Measurements from ENCODE around the gene SSTR3.

DNA sequence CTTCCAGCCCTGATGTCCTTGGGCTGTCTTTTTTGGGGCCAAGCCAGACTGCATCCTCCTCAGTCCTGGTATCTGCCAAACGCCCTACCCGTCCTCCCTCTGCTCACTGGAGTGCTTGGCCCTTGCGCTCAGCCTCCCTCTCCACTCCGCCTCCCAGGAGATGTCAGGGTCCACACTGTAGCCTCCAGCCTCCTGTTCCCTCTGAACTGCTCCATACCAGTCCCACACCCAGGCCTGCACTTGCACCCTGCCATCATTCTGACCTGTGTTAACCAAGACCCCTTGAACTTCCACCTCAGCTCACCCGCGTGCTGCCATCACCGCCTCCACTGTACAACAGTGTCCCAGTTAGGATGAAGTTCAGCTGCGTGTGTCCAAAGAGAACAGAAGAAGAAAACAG, 56.3 kb downstream of the SSTR3 start:
- TF ChIP-seq, protein P1, sequence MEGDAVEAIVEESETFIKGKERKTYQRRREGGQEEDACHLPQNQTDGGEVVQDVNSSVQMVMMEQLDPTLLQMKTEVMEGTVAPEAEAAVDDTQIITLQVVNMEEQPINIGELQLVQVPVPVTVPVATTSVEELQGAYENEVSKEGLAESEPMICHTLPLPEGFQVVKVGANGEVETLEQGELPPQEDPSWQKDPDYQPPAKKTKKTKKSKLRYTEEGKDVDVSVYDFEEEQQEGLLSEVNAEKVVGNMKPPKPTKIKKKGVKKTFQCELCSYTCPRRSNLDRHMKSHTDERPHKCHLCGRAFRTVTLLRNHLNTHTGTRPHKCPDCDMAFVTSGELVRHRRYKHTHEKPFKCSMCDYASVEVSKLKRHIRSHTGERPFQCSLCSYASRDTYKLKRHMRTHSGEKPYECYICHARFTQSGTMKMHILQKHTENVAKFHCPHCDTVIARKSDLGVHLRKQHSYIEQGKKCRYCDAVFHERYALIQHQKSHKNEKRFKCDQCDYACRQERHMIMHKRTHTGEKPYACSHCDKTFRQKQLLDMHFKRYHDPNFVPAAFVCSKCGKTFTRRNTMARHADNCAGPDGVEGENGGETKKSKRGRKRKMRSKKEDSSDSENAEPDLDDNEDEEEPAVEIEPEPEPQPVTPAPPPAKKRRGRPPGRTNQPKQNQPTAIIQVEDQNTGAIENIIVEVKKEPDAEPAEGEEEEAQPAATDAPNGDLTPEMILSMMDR (conservative IDR thresholded peaks at IDR 0.05; ENCODE audit: low read length), result no peak
- no peak for TF ChIP-seq EZH2phosphoT487 (IDR thresholded peaks at IDR 0.05; ENCODE audit: borderline replicate concordance, low read depth, low read length)

Measured in OCI-LY7 (cell line).